Cardiac fibroblast (primary cell): Measurements from ENCODE around the gene GPAM.
"Not testable (repeated sequence)": the region's sequence is repeated elsewhere in the genome, so short reads cannot be mapped to it uniquely, and the experiment has no call there.

ENCODE experiments used
- DNase-seq, 2 donors: peaks; one replicate each; pipeline versions ENCODE4 v3.0.0 to v3.0.0-alpha.2; 2010; ENCODE audit warnings: low read depth in 2 of 2
- H3K4me3 ChIP-seq, 2 donors: replicated peaks in 1 of 2; 1 replicate in 1 of 2; 2 replicates in 1 of 2; pipeline ENCODE4 v1.5.1; 2011; ENCODE audit warnings: low read depth in 2 of 2, low read length in 2 of 2, mild to moderate bottlenecking in 2 of 2, moderate library complexity in 1 of 2
- TF ChIP-seq, protein P1 (sequence below): IDR thresholded peaks from one replicate; pipeline ENCODE4 v1.5.1; 2011; ENCODE audit warnings: low read depth, mild to moderate bottlenecking, low read length, inconsistent platforms

GPAM gene

DNA sequence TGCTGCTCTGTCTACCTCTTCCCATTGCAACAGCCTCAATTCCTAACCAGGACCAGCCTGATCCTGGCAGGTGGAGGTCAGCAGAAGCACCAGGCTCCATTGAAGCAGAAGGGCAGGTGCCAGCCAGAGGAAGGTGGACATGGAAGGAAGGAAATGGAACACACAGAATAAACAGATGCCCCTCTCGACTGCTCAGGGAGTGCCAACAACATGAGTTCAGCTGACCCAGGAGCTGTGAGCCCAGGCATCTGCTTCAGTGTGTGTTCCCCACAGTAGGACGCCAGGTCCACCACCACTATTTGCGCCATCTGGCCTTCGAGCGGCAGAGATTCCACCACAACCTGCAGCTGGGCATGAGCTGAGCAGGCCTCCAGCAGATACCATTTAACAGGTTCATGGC, 56.7 kb downstream of the GPAM start:
- no peak for DNase-seq
- no peak overlapping the region for H3K4me3 ChIP-seq
- TF ChIP-seq, protein P1, sequence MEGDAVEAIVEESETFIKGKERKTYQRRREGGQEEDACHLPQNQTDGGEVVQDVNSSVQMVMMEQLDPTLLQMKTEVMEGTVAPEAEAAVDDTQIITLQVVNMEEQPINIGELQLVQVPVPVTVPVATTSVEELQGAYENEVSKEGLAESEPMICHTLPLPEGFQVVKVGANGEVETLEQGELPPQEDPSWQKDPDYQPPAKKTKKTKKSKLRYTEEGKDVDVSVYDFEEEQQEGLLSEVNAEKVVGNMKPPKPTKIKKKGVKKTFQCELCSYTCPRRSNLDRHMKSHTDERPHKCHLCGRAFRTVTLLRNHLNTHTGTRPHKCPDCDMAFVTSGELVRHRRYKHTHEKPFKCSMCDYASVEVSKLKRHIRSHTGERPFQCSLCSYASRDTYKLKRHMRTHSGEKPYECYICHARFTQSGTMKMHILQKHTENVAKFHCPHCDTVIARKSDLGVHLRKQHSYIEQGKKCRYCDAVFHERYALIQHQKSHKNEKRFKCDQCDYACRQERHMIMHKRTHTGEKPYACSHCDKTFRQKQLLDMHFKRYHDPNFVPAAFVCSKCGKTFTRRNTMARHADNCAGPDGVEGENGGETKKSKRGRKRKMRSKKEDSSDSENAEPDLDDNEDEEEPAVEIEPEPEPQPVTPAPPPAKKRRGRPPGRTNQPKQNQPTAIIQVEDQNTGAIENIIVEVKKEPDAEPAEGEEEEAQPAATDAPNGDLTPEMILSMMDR = no peak

DNA sequence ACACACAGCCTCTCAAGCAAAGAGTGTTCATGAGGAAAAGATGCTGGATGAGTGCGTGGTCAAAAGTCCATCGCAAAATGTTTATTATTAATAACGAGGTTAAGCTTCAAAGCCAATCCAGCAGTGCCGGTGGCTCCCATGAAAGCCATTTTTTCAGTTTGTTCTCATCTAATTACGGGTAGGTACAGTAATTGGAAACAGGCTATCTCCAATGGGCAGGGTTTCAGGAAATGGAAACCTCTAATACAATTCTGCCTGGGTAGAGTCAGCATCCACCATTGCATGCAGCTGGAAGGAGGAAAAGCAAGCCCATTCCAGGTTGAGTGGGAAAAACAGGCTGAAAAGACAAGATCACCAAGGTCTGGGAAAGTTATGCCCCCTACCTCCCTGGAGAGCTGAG, 57.4 kb downstream of the GPAM start:
- TF ChIP-seq, protein P1 = no peak
- no peak overlapping the region for H3K4me3 ChIP-seq
- DNase-seq = no peak

GRCh38 chr10:112124866-112125265, 58.7 kb downstream of the GPAM start:
- TF ChIP-seq, protein P1 = no peak
- no peak for DNase-seq
- H3K4me3 ChIP-seq = no peak overlapping the region

DNA sequence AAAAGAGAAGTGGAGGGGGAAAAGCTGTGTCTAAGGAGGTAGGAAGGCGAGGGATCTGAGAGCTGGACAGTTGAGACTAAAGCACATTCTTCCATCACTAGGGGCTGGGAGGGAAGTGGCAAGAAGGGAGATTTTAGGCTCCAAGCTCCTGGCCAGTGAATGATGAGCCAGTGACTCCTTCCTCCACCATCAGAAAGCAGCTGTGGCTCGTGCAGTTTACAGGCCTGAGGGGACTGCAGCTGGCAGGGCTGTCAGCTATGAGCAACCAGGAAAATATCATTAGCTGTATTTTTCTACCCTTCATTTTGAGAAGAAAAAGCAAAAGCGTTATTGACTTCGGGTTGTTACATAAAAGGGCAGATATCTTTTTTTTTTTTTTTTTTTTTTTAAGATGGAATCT, 60.7 kb downstream of the GPAM start:
- no peak for DNase-seq
- TF ChIP-seq, protein P1 = no peak
- H3K4me3 ChIP-seq = no peak overlapping the region

GRCh38 chr10:112120491-112120890, 63.1 kb downstream of the GPAM start:
- TF ChIP-seq, protein P1 = no peak
- no peak overlapping the region for H3K4me3 ChIP-seq
- DNase-seq = no peak

DNA sequence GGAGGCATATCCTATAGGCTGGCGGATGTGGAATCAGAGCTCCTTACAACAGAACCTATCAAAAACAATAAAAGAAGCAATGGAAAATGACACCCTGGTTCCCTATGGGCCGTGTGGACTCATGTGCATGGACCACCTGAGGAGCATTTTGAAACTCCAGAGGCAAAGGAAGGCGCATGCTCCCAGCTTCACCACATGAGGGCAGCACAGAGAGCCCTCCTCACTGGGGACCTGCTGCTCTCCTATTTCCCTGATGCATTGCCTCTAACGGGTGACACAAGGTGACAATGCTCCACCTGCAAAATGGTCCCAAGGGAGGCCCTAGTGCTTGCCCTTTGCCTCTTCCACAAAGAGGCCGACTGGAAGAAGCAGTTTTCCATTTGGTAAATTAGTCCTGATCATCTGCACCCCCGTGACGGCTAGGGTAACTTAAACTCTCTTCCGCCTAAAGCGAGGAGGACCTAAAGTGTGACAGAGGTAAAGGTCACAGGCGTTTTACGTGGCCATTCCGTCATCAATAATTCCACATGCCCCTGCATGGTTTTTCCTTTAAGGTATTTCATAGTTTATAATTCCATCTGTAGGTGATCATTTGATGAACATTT, 67.7 kb downstream of the GPAM start:
- TF ChIP-seq, protein P1 = peak; percentile 82
- peak; percentile 21 to 35 for DNase-seq
- no peak overlapping the region for H3K4me3 ChIP-seq

DNA sequence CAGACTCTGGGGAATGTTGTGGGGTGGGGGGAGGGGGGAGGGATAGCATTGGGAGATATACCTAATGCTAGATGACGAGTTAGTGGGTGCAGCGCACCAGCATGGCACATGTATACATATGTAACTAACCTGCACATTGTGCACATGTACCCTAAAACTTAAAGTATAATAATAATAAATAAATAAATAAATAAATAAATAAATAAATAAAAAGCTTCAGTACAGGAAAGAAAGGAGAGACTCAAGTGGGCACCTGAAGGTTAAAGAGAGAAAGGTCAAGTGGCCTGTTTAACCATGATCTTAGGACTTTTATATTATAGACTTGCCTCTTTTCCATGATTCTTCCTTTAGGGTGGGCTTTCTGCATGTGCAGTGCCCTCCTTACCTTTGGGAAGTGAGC, 73.8 kb downstream of the GPAM start:
- not testable (repeated sequence) for H3K4me3 ChIP-seq, DNase-seq
